Peyer's patch (tissue), 4 donors: Measurements from ENCODE around the gene TAB3.

ENCODE experiments used
- CTCF ChIP-seq, 6 experiments: fragments of 450-650 bp in 4 of 6; fragments of 200-600 bp in 2 of 6; sonication (generic) in 1 of 6; IDR thresholded peaks; one replicate each; pipeline ENCODE4 v1.5.1; 2017 to 2019; ENCODE audit warnings: antibody characterized with exemption in 6 of 6, mild to moderate bottlenecking in 3 of 6, moderate library complexity in 1 of 6
- POLR2A ChIP-seq, 2 donors: fragments of 450-650 bp; IDR thresholded peaks; one replicate each; pipeline ENCODE4 v1.5.1; 2017; ENCODE audit warnings: antibody characterized with exemption in 2 of 2, mild to moderate bottlenecking in 2 of 2, moderate library complexity in 2 of 2

DNA sequence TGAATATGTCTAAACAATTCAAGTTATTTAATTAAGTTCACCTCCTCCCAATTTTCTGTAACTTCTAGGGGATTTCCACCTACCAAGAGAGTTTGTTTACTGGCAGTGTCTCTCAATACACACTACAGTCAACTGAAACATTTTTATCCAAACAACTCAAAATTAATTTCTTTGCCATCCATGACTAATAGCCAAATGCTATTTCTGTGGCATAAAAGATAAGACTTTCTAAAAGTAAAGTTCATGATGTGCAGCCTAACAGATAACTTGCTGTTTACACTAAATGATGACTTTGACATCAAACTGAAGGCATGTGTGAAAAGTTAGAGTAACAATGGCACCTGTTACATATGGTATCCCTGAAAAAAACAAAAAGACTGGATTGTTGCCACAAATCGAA is 7.3 kb downstream of the TAB3 start:
- TF ChIP-seq CTCF (IDR thresholded peaks at IDR 0.05) = no peak
- TF ChIP-seq POLR2A (IDR thresholded peaks at IDR 0.05) = no peak
